ENCODE data around the gene TRPC1. TPM values are rescaled to one million over a fixed set of nuclear protein-coding genes. Genes with fewer than 3 reads are reported as not detected.
"Not testable (repeated sequence)": the region's sequence is repeated elsewhere in the genome, so short reads cannot be mapped to it uniquely, and the experiment has no call there.

TRPC1 gene
- polyA plus RNA-seq, 4 donors, result 10.4 to 13.0 (median 11.1) TPM

GRCh38 chr3:142750531-142750930, 26.7 kb downstream of the TRPC1 start:
- not testable (repeated sequence) for DNase-seq (ENCODE audit: low read depth in 4 of 4, low spot score in 3 of 4)

GRCh38 chr3:142752605-142753004, 28.8 kb downstream of the TRPC1 start:
- DNase-seq (ENCODE audit: low read depth in 4 of 4, low spot score in 3 of 4), result not testable (repeated sequence)

- DNase-seq (ENCODE audit: low read depth in 4 of 4, low spot score in 3 of 4), result no peak
Observed at GRCh38 chr3:142754494-142754893, 30.7 kb downstream of the TRPC1 start.

GRCh38 chr3:142768338-142768737, 44.5 kb downstream of the TRPC1 start:
- no peak for DNase-seq (ENCODE audit: low read depth in 4 of 4, low spot score in 3 of 4)

GRCh38 chr3:142777927-142778326, 54.1 kb downstream of the TRPC1 start:
- DNase-seq (ENCODE audit: low read depth in 4 of 4, low spot score in 3 of 4), result no peak

- no peak for DNase-seq (ENCODE audit: low read depth in 4 of 4, low spot score in 3 of 4)
Observed at GRCh38 chr3:142778541-142778940, 54.7 kb downstream of the TRPC1 start.

- no peak for DNase-seq (ENCODE audit: low read depth in 4 of 4, low spot score in 3 of 4)
Observed at GRCh38 chr3:142779591-142779990, 55.8 kb downstream of the TRPC1 start.

- DNase-seq (ENCODE audit: low read depth in 4 of 4, low spot score in 3 of 4), result no peak
Observed at GRCh38 chr3:142782616-142783015, 58.8 kb downstream of the TRPC1 start.

- no peak for DNase-seq (ENCODE audit: low read depth in 4 of 4, low spot score in 3 of 4)
Observed at GRCh38 chr3:142784228-142784627, 60.4 kb downstream of the TRPC1 start.

- no peak for DNase-seq (ENCODE audit: low read depth in 4 of 4, low spot score in 3 of 4)
Observed at GRCh38 chr3:142785996-142786395, 62.2 kb downstream of the TRPC1 start.

- DNase-seq (ENCODE audit: low read depth in 4 of 4, low spot score in 3 of 4), result no peak
Observed at GRCh38 chr3:142787719-142788118, 63.9 kb downstream of the TRPC1 start.

- no peak for DNase-seq (ENCODE audit: low read depth in 4 of 4, low spot score in 3 of 4)
Observed at GRCh38 chr3:142794508-142794907, 70.7 kb downstream of the TRPC1 start.

- no peak for DNase-seq (ENCODE audit: low read depth in 4 of 4, low spot score in 3 of 4)
Observed at GRCh38 chr3:142795332-142795731, 71.5 kb downstream of the TRPC1 start.

- DNase-seq (ENCODE audit: low read depth in 4 of 4, low spot score in 3 of 4), result no peak
Observed at GRCh38 chr3:142796823-142797222, 73.0 kb downstream of the TRPC1 start.

GRCh38 chr3:142801746-142802145, 77.9 kb downstream of the TRPC1 start:
- no peak for DNase-seq (ENCODE audit: low read depth in 4 of 4, low spot score in 3 of 4)

- DNase-seq (ENCODE audit: low read depth in 4 of 4, low spot score in 3 of 4), result no peak
Observed at GRCh38 chr3:142802891-142803290, 79.1 kb downstream of the TRPC1 start.

- DNase-seq (ENCODE audit: low read depth in 4 of 4, low spot score in 3 of 4), result no peak
Observed at GRCh38 chr3:142808103-142808917, 84.5 kb downstream of the TRPC1 start.

- DNase-seq (ENCODE audit: low read depth in 4 of 4, low spot score in 3 of 4), result no peak
Observed at GRCh38 chr3:142809259-142809658, 85.4 kb downstream of the TRPC1 start.

- no peak for DNase-seq (ENCODE audit: low read depth in 4 of 4, low spot score in 3 of 4)
Observed at GRCh38 chr3:142815803-142816202, 92.0 kb downstream of the TRPC1 start.

- DNase-seq (ENCODE audit: low read depth in 4 of 4, low spot score in 3 of 4), result no peak
Observed at GRCh38 chr3:142817356-142817755, 93.5 kb downstream of the TRPC1 start.

GRCh38 chr3:142817897-142818296, 94.1 kb downstream of the TRPC1 start:
- DNase-seq (ENCODE audit: low read depth in 4 of 4, low spot score in 3 of 4), result no peak

GRCh38 chr3:142818651-142819050, 94.8 kb downstream of the TRPC1 start:
- no peak for DNase-seq (ENCODE audit: low read depth in 4 of 4, low spot score in 3 of 4)

GRCh38 chr3:142819179-142819578, 95.3 kb downstream of the TRPC1 start:
- DNase-seq (ENCODE audit: low read depth in 4 of 4, low spot score in 3 of 4), result no peak

All from right renal pelvis (tissue), 4 donors.